T-helper 2 cell treated with Interferon-gamma antibody and Interleukin-4, amounts not matched to agents 100 ng/mL and 5 ng/mL, for 36 hours (primary cell): Measurements from ENCODE around the gene DLL3. TPM values are rescaled to one million over a fixed set of nuclear protein-coding genes. Genes with fewer than 3 reads are reported as not detected.
"Not testable (repeated sequence)": the region's sequence is repeated elsewhere in the genome, so short reads cannot be mapped to it uniquely, and the experiment has no call there.

Experiments
- intact Hi-C: fragments of 100-400 bp; cut with micrococcal nuclease; formaldehyde crosslinking; loops from one replicate; pipeline ENCODE4 v1.15.1; 2023
- total RNA-seq: library from RNA; stranded (reverse); gene quantifications from 2 replicates; pipeline ENCODE4 v1.2.3, GENCODE V29; 2022

DLL3 gene, protein sequence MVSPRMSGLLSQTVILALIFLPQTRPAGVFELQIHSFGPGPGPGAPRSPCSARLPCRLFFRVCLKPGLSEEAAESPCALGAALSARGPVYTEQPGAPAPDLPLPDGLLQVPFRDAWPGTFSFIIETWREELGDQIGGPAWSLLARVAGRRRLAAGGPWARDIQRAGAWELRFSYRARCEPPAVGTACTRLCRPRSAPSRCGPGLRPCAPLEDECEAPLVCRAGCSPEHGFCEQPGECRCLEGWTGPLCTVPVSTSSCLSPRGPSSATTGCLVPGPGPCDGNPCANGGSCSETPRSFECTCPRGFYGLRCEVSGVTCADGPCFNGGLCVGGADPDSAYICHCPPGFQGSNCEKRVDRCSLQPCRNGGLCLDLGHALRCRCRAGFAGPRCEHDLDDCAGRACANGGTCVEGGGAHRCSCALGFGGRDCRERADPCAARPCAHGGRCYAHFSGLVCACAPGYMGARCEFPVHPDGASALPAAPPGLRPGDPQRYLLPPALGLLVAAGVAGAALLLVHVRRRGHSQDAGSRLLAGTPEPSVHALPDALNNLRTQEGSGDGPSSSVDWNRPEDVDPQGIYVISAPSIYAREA
- 0.45 and 0.73 TPM in 2 replicates for total RNA-seq

DNA sequence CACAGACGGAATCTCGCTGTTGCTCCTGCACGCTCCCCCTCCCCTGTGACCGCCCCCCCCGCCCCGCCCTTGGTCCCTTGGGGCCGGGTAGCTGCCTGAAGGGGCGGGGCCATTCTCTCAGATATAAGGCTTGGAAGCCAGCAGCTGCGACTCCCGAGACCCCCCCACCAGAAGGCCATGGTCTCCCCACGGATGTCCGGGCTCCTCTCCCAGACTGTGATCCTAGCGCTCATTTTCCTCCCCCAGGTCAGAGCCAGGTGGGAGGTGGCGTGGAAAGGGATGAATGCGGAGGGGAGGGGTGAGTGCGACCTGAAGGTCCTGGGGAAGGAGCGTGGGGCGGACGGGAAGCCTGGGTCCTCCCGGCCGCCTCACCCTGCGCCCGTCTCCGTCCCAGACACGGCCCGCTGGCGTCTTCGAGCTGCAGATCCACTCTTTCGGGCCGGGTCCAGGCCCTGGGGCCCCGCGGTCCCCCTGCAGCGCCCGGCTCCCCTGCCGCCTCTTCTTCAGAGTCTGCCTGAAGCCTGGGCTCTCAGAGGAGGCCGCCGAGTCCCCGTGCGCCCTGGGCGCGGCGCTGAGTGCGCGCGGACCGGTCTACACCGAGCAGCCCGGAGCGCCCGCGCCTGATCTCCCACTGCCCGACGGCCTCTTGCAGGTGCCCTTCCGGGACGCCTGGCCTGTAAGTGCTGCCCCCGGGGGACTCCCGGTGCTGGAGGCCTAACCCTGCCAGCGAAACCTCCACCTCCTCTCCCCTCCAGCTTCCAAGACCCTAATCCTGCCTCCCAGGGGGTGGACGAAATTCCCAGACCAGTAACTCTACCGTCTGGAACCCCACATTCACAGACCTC is at the start of gene DLL3:
Gene DLL3 (plus strand): TSS at position 150 of the 845 bp plus-strand sequence. CDS start 28 bp downstream, at position 178.
- intact Hi-C loops, result no loop called here

DNA sequence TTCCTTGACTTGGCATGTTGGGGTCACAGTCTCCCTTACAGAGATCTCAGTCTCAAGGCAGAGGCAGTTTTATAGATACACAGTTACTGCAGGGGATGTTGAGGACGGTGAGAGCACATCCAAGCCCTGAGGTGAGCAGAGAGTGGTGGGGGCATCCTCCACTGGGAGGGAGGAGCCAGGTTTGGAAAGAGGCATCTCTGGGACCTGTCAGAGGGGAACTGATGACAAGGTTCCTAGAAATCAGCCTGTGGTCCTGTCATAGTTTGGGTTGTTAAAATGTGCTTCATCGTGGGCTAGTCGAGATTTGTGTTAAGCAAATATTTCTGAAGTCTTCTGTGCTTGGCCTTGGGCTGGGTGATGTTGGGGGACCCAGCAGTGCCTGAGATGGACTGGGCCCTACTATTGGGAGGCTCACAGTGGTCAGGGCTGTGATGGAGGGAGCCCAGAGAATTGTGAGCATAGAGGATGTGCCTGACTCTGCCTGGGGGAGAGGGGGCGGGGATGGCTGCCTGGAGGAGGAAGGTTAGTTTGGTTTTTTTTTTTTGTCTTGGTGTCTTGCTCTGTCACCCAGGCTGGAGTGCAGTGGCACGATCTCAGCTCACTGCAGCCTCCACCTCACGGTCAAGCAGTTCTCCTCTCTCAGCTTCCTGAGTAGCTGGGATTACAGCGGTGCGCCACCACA is 49.5 kb upstream of the DLL3 start:
- intact Hi-C loops, result loop anchor here (10.0 kb wide), 1 partner anchor 396 kb away; the partner anchor contains the start of gene FBL

DNA sequence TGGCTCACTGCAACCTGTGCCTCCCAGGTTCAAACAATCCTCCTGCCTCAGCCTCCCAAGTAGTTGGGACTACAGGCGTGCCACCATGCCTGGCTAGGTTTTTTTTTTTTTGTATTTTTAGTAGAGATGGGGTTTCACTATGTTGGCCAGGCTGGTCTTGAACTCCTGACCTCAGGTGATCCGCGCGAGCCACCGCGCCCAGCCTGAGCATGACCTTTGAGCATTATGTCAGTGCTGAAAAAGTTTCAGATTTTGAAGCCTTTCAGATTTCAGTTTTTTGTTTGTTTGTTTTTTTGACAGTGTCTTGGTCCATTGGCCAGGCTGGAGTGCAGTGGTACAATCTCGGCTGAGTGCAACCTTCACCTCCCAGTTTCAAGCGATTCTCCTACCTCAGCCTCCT is 47.5 kb upstream of the DLL3 start:
- intact Hi-C loops, result not testable (repeated sequence)

DNA sequence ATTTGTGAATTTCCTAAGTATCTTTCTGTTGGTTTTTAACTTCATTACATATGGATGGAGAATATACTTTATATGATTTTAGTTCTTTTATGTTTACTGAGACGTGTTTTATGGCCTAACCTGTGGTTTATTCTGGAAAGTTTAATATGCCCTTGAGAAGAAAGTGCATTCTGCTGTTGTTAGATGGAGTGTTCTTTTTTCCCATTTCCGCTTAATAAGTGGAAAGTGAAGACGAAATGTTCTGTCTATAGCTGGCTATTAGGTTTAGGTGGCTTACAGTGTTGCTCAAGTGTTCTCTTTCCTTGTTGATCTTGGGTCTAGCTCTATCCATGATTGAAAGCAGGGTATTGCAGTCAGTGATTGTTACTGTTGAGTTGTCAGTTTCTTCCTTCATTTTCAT is 35.3 kb upstream of the DLL3 start:
- intact Hi-C loops, result no loop called here

DNA sequence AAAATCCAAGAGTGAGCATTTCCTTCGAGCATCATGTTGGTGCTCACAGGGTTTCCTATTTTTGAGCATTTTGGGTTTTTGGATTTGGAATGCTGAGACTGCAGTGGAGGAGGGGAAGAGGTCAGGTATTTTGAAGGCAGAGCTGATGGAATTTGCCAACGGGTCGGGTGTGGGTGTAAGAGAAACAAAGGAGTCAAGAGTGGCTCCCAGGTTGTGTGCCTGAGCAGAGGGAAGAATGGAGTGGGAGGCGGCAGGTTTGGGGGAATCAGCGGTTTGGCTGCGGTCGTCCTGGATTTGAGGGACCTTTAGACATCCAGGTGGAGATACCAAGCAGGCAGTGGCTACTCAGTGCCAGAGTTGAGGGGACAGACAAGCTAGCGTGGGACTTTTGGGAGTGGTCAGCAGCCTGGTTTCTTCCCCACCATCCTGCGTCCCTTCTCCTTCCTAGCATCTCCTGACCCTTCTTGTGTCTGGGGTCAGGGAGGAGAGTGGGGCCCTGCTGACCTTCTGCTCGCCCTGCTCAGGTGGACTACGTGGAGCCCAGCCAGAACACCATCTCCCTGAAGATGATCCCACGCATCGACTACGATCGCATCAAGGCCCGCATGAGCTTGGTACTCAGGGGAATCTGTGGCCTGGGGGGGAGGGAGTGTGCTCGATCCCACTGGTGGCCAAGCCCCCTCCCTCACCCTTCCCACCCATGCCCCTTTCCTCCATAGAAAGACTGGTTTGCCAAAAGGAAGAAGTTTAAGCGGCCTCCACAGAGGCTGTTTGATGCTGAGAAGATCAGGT is 32.6 kb upstream of the DLL3 start:
- intact Hi-C loops, result no loop called here

DNA sequence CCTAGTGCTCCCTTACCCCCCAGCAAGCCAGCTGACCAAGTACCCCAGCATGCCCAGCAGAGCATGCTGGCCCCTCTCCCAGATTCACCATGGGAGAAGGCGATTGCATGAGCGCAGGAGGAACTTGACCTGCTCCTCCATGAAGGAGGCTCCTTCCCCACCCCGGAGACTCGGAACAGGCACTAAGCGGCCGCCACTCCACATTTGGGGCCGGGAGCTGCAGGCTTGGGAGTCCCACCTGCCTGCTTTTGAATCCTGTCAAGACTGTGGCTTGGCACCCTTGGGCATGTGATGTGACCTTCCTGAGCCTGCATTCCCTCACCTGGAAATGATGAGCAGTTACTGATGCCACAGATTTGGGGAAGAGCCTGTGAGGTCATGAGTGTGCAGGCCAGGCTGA is 30.8 kb upstream of the DLL3 start:
- intact Hi-C loops, result no loop called here

DNA sequence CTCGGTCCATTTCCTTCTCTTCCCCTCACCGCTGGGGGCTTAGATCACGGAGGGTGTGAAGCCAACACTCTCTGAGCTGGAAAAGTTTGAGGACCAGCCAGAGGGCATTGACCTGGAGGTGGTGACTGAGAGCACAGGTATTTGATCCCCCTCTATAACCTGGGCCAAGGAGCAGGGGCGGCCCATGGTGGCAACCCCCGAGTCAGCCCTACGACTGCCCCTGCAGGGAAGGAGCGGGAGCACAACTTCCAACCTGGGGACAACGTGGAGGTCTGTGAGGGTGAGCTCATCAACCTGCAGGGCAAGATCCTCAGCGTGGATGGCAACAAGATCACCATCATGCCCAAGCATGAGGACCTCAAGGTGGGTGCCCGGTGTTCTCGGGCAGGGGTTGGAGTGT is 29.7 kb upstream of the DLL3 start:
- intact Hi-C loops, result no loop called here

DNA sequence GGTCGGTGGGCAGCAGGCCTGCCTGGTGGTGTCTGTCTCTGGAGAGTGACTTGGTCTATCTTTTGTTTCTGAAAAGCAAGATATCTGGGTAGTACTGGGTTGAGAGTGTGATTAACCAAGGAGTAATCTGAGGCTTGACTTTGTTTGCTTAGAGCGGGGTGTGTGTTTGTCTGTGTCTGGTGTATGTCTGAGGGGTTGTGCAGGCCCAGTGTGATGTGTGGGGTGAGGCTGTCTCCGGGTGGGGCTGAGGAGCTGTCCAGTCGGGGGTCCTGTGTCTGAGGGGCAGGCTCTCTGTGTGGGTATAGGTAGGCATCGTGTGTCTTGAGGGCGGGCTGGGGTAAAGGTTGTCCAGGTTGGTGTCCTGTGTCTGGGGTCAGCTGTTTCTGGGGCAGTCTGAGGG is 29.2 kb upstream of the DLL3 start:
- intact Hi-C loops, result no loop called here

DNA sequence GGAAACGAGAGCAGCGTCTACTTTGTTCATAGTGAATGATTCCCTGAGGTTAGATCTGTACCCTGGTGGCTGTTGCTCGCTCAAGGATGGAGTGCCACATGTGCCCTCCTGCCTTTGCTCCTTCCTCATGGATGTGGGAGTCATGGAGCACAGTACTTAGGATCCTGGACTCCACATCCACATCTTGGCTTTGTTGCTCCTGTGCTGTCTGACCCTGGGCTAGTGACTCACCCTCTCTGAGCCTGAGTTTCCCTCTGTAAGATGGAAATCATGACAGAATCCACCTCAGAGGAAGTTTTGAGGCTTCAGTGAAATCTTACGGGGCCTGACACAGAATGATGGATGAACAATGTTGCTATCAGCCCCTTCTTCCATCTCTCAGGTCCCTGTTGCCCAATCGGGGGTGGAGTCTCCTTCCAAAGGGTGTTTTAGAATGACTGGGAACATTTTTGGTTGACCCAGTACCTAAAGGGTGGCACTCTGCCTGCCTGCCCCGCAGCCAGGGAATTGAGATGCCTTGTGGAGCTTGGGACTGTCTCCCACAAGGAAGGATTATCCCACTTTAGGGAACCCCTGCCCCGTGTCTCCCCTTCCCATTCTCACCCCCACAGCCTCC is 27.9 kb upstream of the DLL3 start:
- intact Hi-C loops, result no loop called here

DNA sequence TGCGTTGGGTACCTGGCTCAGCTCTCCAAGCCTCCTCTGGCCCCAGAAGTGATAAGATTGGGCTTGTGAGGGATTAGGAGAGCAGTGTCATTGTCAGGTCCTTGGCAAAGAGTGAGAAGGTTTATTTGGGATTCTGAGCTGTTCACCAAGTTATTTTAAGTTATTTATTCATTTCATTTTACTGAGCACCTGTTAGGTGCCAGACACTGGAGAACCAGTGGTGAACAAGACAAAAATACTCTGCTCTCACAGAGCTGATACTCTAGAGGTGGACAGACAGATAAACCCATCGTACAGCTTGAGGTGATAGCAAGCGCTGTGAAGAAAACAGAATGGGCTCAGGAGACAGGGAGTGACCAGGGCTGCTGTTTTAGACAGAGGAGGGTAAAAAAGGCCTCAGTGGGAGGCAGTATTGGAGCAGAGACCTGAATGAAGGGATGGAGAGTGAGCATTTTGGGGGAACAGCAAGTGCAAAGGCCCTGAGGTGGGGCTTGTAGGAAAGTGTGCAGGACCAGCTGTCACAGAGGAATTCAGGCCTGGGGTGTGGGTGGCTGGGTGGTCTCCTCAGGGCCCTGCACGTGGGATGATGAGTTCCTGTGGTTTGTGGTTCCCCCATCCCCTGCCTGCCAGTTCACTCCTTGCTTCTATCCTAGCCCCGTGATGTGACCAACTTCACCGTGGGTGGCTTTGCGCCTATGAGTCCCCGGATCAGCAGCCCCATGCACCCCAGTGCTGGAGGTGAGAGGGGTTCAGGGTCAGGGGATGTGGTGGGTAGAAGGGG is 26.8 kb upstream of the DLL3 start:
- intact Hi-C loops, result no loop called here

DNA sequence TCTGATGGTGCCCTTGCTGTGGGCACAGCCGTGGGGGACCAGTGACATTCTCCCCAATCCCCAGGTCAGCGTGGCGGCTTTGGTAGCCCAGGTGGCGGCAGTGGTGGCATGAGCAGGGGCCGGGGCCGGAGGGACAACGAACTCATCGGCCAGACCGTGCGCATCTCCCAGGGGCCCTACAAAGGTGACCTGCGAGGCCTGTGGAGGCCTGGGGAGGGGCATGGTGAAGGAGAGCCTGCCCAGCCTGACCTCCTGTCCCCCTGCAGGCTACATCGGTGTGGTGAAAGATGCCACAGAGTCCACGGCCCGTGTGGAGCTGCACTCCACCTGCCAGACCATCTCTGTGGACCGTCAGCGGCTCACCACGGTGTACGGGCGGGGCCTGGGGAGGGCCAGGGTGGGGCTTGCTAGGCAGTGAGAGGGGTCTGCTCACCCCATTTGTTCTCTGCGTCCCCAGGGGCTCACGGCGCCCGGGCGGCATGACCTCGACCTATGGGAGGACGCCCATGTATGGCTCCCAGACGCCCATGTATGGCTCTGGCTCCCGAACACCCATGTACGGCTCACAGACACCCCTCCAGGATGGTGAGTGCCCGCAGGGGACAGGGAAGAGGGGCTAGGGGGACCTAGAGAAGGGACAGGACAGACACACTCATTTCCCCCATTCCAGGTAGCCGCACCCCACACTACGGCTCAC is 25.9 kb upstream of the DLL3 start:
- intact Hi-C loops, result no loop called here

DNA sequence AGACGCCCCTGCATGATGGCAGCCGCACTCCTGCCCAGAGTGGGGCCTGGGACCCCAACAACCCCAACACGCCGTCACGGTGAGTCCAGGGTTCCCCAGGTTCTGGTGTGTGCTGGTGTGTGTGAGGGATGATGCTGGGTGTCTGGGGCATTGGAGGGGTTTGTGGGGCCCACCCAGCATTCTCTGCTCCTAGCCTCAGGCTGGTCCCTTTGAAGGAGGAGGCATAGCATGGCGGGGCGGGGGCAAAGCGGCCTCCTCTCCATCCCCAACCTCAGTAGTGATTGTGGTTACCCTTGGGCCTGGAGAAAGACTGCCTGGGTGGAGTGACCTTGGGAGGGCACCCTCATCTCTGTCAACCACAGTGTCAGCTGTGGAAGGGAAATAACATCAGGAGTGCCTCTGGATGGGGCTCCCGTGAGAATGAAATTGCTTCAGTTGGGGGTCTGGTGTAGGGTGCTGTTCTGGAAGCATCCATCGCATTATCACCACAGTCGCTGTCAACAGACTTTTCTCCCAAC is 25.2 kb upstream of the DLL3 start:
- intact Hi-C loops, result no loop called here

DNA sequence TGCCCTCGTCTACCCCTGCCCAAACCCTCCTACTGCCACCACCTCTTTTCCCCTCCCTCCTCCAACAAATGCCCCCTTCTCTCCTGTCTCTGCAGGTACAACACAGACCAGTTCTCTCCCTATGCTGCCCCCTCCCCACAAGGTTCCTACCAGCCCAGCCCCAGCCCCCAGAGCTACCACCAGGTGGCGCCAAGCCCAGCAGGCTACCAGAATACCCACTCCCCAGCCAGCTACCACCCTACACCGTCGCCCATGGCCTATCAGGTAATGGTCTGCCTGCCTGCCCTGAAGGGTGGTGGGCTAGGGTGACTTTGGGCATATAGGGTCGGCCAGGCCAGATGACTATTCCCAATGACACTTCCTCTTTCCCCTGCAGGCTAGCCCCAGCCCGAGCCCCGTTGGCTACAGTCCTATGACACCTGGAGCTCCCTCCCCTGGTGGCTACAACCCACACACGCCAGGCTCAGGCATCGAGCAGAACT is 24.6 kb upstream of the DLL3 start:
- intact Hi-C loops, result loop anchor here (1.0 kb wide), 1 partner anchor 58 kb away; the partner anchor contains the start of gene EID2B

DNA sequence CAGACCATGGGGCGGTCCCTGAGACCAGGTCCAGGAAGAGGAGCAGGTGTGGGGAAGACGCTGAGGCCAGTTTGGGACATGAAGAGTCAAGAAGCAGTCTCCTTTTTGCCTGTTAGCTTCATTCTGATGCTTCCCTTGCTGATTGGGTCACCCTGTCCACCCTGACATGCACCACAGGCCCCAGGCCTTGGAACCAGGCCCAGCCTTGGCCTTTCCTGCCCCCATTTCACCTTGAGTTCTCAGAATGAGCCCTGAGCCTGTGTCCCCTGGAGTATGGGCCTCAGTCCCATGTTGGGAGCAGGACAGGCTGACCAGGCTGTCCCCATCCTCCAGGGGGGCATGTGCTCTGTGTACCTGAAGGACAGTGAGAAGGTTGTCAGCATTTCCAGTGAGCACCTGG is 23.0 kb upstream of the DLL3 start:
- intact Hi-C loops, result no loop called here

DNA sequence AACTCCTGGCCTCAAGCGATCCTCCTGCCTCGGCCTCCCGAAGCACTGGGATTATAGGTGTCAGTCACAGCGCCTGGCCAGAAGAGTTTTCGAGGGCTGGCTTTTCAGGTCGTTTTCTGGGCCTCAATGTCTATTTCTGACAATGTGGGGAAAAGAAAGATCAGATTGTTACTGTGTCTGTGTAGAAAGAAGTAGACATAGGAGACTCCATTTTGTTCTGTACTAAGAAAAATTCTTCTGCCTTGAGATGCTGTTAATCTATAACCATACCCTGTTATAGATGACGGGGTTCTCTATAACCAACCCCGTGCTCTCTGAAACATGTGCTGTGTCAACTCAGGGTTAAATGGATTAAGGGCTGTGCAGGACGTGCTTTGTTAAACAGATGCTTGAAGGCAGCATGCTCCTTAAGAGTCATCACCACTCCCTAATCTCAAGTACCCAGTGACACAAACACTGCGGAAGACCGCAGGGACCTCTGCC is 19.4 kb upstream of the DLL3 start:
- intact Hi-C loops, result not testable (repeated sequence)

DNA sequence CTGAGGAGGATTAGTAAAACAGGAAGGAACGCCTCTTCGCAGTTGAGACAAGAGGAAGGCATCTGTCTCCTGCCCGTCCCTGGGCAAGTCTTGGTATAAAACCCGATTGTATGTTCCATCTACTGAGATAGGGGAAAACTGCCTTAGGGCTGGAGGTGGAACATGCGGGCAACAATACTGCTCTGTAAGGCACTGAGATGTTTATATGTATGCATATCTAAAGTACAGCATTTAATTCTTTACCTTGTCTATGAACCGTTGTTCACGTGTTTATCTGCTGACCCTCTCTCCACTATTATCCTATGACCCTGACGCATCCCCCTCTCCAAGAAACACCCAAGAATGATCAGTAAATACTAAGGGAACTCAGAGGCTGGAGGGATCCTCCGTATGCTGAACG is 18.8 kb upstream of the DLL3 start:
- intact Hi-C loops, result loop anchor here (1.0 to 2.0 kb wide), 4 partner anchors 35 to 89 kb away; partner anchors contain the start of genes EID2B, MED29, PAF1 and SUPT5H

DNA sequence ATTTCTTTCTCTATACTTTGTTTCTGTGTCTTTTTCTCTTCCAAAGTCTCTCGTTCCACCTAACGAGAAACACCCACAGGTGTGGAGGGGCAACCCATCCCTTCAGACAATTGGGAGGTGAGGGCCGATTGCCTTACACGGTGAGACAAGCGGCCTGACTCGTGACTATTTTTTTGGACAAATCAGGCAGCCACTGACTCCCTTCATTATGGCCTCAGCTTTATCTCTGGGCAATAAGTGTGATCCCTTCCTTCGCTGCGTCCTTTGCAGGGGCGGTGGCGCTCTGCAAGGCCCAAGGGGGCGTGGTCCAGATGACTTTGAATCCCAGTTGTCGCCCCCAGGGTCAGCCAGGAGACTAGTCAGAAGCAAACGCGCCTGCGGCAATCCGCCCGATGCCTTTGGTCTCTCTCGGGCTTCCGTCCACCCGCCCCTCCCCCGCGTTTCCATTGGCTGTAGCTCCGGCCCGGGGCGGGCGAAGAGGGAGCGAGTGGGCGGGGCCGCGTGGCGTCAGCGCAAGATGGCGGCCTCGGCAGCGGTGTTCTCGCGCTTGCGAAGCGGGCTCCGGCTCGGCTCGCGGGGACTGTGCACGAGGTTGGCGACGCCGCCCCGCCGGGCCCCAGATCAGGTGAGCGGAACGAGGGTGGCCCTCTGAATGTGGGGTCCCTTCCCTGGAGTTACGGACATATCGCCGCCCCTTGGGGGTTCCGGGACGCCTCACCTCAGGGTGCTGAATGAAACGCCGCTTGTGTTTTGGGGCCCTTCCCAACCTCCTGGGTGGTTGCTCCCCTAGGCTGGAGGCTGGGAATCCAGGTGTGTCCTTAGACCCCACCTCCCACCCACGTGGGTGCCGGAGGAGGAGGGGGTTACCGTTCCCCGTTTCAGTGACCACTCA is 18.2 kb upstream of the DLL3 start, which contains the start of gene TIMM50:
Gene TIMM50 (plus strand): TSS at position 502 of the 892 bp plus-strand sequence. CDS start 16 bp downstream, at position 518.
- intact Hi-C loops, result loop anchor here (1.0 to 2.0 kb wide), 4 partner anchors 35 to 89 kb away; partner anchors contain the start of genes EID2B, MED29, PAF1 and SUPT5H
